ACC112 (cell line): ENCODE measurements around the gene MSH2.
A peak's percentile ranks its signal among the peaks of the same experiment; 100 is the strongest.

Experiments used
- H2AFZ ChIP-seq: fragments of 200-600 bp; sonication (generic); one replicate; pipeline ENCODE4 v1.6.0; 2017; ENCODE audit warnings: antibody characterized with exemption, low read length; ENCODE audit not compliant: unreplicated experiment
- H3K27ac ChIP-seq: fragments of 200-600 bp; sonication (generic); 2 replicates; pipeline ENCODE4 v1.5.1; 2014; ENCODE audit warnings: low read depth, mild to moderate bottlenecking, antibody characterized with exemption, low read length, moderate library complexity
- H3K27me3 ChIP-seq: fragments of 200-600 bp; sonication (generic); 2 replicates; pipeline ENCODE4 v1.6.1; 2014; ENCODE audit warnings: mild to moderate bottlenecking, antibody characterized with exemption, low read length, moderate library complexity, mixed read lengths; ENCODE audit not compliant: insufficient read depth
- H3K36me3 ChIP-seq: fragments of 200-600 bp; sonication (generic); 2 replicates; pipeline ENCODE4 v1.6.1; 2016; ENCODE audit warnings: mild to moderate bottlenecking, antibody characterized with exemption, low read length, moderate library complexity, mixed read lengths; ENCODE audit not compliant: insufficient read depth
- H3K4me1 ChIP-seq: fragments of 200-600 bp; sonication (generic); one replicate; pipeline ENCODE4 v1.6.1; 2016; ENCODE audit warnings: low read length, mixed read lengths; ENCODE audit not compliant: insufficient read depth, unreplicated experiment, control insufficient read depth
- H3K4me3 ChIP-seq: fragments of 200-600 bp; sonication (generic); 2 replicates; pipeline ENCODE4 v1.5.1; 2014; ENCODE audit warnings: mild to moderate bottlenecking, low read depth, low read length
- H3K79me2 ChIP-seq: fragments of 200-600 bp; sonication (generic); one replicate; pipeline ENCODE4 v1.6.0; 2016; ENCODE audit warnings: low read length; ENCODE audit not compliant: control insufficient read depth, unreplicated experiment, insufficient read depth

The MSH2 gene

DNA sequence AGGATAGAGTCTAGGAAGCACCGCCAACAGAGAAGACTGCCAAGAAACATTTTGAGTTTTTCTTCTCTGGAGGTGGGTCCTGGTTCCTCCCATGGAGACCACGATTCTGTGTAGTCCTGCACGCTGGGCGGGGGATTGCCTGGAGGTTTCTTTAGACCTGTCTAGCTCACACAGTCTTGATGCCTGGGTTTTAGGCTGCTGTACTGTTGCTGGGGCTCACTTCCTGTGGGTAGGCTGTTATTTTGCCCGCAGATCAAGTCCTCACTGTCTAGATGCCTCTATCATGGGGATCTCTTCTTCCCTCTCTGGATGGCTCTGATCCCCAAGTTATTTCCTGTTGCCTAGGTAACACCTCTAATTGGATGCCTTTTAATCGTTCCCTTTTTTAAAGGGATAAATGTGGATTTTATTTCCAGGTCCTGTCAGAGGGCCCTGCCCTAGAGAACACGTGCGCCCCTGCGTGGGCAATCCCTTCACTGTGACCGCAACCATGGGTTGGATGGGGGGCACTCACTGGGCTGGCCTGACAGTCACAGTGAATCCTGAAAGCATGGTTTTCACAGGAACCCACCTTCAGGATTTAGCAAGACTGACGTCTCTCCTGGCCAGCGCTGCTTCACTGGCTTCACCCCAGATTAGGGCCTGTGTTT lies 115.7 kb downstream of the MSH2 start:
- Histone ChIP-seq H3K79me2 (no peaks in the 10 kb centered on the region), H3K4me1 (no peaks in the 10 kb centered on the region), H3K27ac (no peak overlapping the region)

DNA sequence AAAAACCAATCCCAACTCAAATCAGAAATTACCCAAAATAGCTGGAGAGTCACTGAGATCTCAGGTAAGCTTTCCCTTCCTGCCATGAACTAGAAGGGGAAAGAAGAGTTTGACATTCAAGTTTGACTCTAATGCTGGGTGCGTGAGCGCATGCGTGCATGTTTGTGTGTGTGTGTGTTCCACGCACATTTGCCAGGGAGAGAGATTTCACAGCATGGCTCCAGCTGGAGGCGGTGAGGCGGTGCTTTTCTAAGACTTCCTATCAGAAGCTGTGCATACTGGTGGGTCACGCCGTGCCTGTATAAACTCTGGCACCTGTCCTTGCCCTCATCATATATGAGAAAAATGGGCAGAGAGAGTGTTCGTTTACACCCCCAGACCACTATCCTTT lies 116.2 kb downstream of the MSH2 start:
- no peaks in the 10 kb centered on the region for H3K36me3 ChIP-seq
- no peak overlapping the region for H2AFZ ChIP-seq
- H3K79me2 ChIP-seq: no peaks in the 10 kb centered on the region
- H3K27me3 ChIP-seq: no peaks in the 10 kb centered on the region
- H3K27ac ChIP-seq: no peak overlapping the region
- no peaks in the 10 kb centered on the region for H3K4me1 ChIP-seq
- no peak overlapping the region for H3K4me3 ChIP-seq

More for the DNA sequence above, 115.7 kb downstream of the MSH2 start:
- no peaks in the 10 kb centered on the region for H3K27me3 ChIP-seq
- no peaks in the 10 kb centered on the region for H3K36me3 ChIP-seq
- H3K4me3 ChIP-seq: no peak overlapping the region
- no peak overlapping the region for H2AFZ ChIP-seq

GRCh38 chr2:47519604-47520301 lies 116.8 kb downstream of the MSH2 start:
- no peak overlapping the region for H3K4me3 ChIP-seq
- H3K27ac ChIP-seq: no peak overlapping the region
- H3K4me1 ChIP-seq: no peaks in the 10 kb centered on the region
- no peaks in the 10 kb centered on the region for H3K36me3 ChIP-seq
- no peaks in the 10 kb centered on the region for H3K79me2 ChIP-seq
- H3K27me3 ChIP-seq: no peaks in the 10 kb centered on the region
- no peak overlapping the region for H2AFZ ChIP-seq

- Histone ChIP-seq H3K27me3 (no peaks in the 10 kb centered on the region), H3K36me3 (no peaks in the 10 kb centered on the region), H3K4me1 (no peaks in the 10 kb centered on the region), H3K79me2 (no peaks in the 10 kb centered on the region), H3K27ac (no peak overlapping the region), H3K4me3 (peak overlapping the region; percentile 77), H2AFZ (no peak overlapping the region)
Observed at GRCh38 chr2:47520302-47520630, 117.3 kb downstream of the MSH2 start.

GRCh38 chr2:47520825-47521665 lies 118.1 kb downstream of the MSH2 start:
- Histone ChIP-seq H3K79me2 (no peaks in the 10 kb centered on the region), H3K36me3 (no peaks in the 10 kb centered on the region), H3K27ac (no peak overlapping the region), H2AFZ (peak overlapping the region; percentile 93), H3K4me1 (no peaks in the 10 kb centered on the region), H3K4me3 (peak overlapping the region; percentile 77), H3K27me3 (no peaks in the 10 kb centered on the region)

DNA sequence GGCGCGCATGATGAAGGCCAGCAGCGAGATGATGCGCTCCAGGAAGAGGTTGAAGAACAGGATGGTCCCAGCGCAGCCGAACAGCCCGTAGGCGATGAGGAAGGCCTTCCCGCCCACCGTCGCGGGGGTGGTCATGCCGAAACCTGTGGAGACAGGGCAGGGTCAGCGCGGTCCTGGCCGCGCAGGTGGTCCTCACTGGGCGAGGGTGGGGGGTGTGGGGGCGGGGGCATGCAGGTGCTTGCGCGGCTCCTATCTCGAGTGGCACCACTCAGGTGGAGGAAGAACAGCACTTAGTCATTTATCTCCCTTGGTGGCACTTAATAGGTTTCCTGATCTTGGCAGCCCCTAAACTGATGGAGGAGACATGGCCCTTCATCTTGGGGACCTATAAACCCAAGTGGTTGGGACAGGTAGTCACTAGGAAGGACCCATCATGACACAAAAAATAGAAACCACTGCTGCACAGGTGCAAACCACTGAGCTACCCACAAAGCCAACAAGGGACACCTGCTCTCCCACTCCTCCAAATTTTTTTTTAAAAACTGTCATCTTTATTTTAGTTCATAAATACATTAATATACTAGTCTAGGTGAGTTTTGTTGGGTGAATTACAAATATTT lies 118.8 kb downstream of the MSH2 start:
- no peaks in the 10 kb centered on the region for H3K36me3 ChIP-seq
- no peak overlapping the region for H3K27ac ChIP-seq
- no peaks in the 10 kb centered on the region for H3K4me1 ChIP-seq
- H2AFZ ChIP-seq: peak overlapping the region; percentile 93
- peak overlapping the region; percentile 77 for H3K4me3 ChIP-seq
- no peaks in the 10 kb centered on the region for H3K79me2 ChIP-seq
- H3K27me3 ChIP-seq: no peaks in the 10 kb centered on the region

DNA sequence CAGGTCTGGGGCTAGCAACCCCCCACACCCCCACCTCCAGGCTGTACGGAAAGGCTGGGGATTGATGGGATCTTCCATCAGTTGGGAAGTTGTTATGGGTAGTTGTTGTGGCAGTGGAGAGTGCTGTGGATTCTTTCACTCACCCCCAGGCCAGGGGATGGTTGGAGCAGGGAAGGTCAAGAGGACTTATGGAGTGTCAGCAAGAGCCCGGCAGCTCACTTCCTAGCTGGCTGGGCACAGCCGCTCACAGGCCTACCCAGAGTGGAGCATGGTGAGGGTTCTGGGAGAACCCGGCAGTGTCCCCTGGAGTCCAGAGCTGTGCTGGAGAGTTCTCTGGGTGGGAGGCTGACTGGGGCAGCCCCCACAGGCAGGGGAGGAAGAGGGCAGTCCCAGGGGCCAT lies 122.2 kb downstream of the MSH2 start:
- Histone ChIP-seq H3K79me2 (no peaks in the 10 kb centered on the region), H3K4me3 (no peak overlapping the region), H3K36me3 (no peaks in the 10 kb centered on the region), H3K27me3 (no peaks in the 10 kb centered on the region), H2AFZ (no peak overlapping the region), H3K27ac (no peak overlapping the region), H3K4me1 (no peaks in the 10 kb centered on the region)

- no peak overlapping the region for H3K27ac ChIP-seq
- H3K27me3 ChIP-seq: no peaks in the 10 kb centered on the region
- no peak overlapping the region for H2AFZ ChIP-seq
- H3K4me3 ChIP-seq: no peak overlapping the region
- H3K36me3 ChIP-seq: no peaks in the 10 kb centered on the region
- H3K4me1 ChIP-seq: peaks cover 3% of the 10 kb centered on the region
- no peaks in the 10 kb centered on the region for H3K79me2 ChIP-seq
Observed at GRCh38 chr2:47528455-47528854, 125.5 kb downstream of the MSH2 start.

DNA sequence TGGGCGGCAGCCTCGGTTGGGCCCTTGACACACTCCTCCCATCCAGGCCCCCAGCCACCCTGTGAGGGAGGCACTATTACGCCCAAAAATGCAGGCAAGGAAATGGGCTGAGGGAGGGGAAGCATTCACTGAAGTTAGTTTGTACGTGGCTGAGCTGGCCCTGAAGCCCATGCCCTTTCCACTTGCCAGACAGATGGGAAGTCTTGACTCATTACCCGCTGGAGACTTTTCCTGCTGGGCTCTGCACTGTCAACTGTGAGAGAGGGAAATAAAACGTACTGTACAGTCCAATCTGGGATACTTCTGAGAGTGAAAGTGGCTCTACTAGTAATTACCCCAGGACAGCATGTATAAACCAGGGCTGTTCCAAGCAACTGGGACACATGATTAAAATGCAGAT lies 125.9 kb downstream of the MSH2 start:
- no peak overlapping the region for H3K4me3 ChIP-seq
- H3K27me3 ChIP-seq: no peaks in the 10 kb centered on the region
- no peak overlapping the region for H3K27ac ChIP-seq
- no peaks in the 10 kb centered on the region for H3K36me3 ChIP-seq
- H2AFZ ChIP-seq: no peak overlapping the region
- peaks cover 6% of the 10 kb centered on the region for H3K4me1 ChIP-seq
- no peaks in the 10 kb centered on the region for H3K79me2 ChIP-seq

DNA sequence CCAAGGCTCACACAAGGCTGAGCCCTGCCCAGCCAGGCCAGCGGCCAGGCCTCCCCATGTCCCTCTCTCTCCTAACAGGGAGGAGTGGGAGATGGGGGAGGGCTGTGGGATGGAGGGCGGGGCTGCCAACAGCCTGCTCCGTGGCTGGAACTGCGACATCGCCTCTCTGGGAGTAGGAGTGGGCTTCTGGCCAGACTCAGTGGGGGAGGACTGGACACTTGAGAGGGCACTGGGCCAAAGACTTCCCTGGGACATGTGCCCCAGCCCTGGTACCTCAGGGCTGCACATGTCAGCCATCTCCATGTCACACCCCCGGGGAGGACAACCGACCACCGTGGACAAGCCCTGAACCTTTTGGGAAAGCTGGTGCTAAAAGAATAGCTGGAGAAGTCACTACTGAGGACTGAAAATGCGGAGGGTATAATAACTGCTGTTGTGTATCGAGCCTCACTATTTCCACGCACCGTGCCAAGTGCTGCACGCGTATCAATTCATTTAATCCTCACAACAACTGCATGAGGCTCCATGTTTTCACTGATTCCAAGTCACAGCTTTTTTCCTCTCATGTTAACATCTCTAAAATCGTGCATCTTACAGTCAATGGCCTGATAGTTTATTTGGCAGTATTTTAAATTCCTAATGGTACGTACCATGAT lies 127.3 kb downstream of the MSH2 start:
- H3K36me3 ChIP-seq: no peaks in the 10 kb centered on the region
- H2AFZ ChIP-seq: no peak overlapping the region
- H3K27me3 ChIP-seq: no peaks in the 10 kb centered on the region
- H3K4me1 ChIP-seq: peaks cover 18% of the 10 kb centered on the region
- H3K79me2 ChIP-seq: no peaks in the 10 kb centered on the region
- H3K4me3 ChIP-seq: no peak overlapping the region
- H3K27ac ChIP-seq: no peak overlapping the region
